NB4 (cell line): Measurements from ENCODE around the gene TRAF3.

Experiments used
- CTCF ChIP-seq: IDR thresholded peaks from one replicate; pipeline ENCODE4 v1.5.1; 2012; ENCODE audit warnings: low read depth, low read length
- TF ChIP-seq, protein P1 (sequence below): IDR thresholded peaks from 2 replicates; pipeline ENCODE4 v1.6.1; 2011; ENCODE audit warnings: low read depth, low read length

GRCh38 chr14:102849526-102850379 lies 72.5 kb downstream of the TRAF3 start:
- no peak for TF ChIP-seq CTCF
- TF ChIP-seq, protein P1, sequence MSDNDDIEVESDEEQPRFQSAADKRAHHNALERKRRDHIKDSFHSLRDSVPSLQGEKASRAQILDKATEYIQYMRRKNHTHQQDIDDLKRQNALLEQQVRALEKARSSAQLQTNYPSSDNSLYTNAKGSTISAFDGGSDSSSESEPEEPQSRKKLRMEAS: no peak
